HCT116 (cell line): ENCODE data around the gene TMEM185B. TPM values are rescaled to one million over a fixed set of nuclear protein-coding genes. Genes with fewer than 3 reads are reported as not detected.

ENCODE experiments used
- ATAC-seq: fragments of 200-7000 bp; cut with Tn5 transposase; 2 replicates; pipeline ENCODE4 v1.9.1; 2020; ENCODE audit warnings: mild to moderate bottlenecking, moderate library complexity
- BruUV-seq: library from RNA; stranded (reverse); fragments of 400-500 nt; replicated peaks from 2 replicates; lab custom pipeline; 2021; lab: Mats Ljungman, UMichigan
- CTCF ChIA-PET: fragments of 300-600 bp; sonication (Branson Sonifier 250); formaldehyde crosslinking; loops from one replicate; lab custom pipeline; 2021; ENCODE audit warnings: antibody characterized with exemption; lab: Charles Lee
- POLR2A ChIA-PET: fragments of 300-600, 350-600 bp; sonication (Branson Sonifier 250); formaldehyde crosslinking; loops from one replicate; lab custom pipeline; 2021; ENCODE audit warnings: antibody characterized with exemption; lab: Charles Lee
- RAD21 ChIA-PET, 2 experiments: fragments of 300-600 bp; sonication (Branson Sonifier 250); formaldehyde crosslinking; loops; one replicate each; lab custom pipeline; 2023; ENCODE audit warnings: low total read pairs in 2 of 2; ENCODE audit not compliant: uncharacterized antibody in 2 of 2, unreplicated experiment in 2 of 2, low non-redundant PET in 1 of 2; lab: Charles Lee
- DNase-seq: peaks from one replicate; pipeline ENCODE4 v3.0.0-alpha.2; 2010; ENCODE audit warnings: low read depth, low spot score
- H2AFZ ChIP-seq: fragments of 200-600 bp; shearing (Covaris generic), sonication (generic); 2 replicates; pipeline ENCODE4 v1.6.1; 2017; ENCODE audit warnings: low read depth, mixed run types, mixed read lengths, antibody characterized with exemption, low read length; ENCODE audit not compliant: poor library complexity, severe bottlenecking
- H3K27ac ChIP-seq: 2 replicates; pipeline ENCODE4 v1.5.1; 2012; ENCODE audit warnings: low read depth, low read length
- H3K27me3 ChIP-seq: fragments of 200-600 bp; sonication (generic); 2 replicates; pipeline ENCODE4 v1.6.1; 2016; ENCODE audit warnings: mixed run types, low read length, mixed read lengths; ENCODE audit not compliant: insufficient read depth
- H3K36me3 ChIP-seq, 2 experiments: fragments of 200-500 bp in 1 of 2; fragments of 200-600 bp in 1 of 2; sonication (Bioruptor generic) in 1 of 2; sonication (generic) in 1 of 2; 2 replicates each; pipeline versions ENCODE4 v1.5.1 to v1.6.1; 2014 to 2016; ENCODE audit warnings: low read length in 2 of 2, inconsistent platforms in 1 of 2, mixed read lengths in 1 of 2, mixed run types in 1 of 2; ENCODE audit not compliant: insufficient read depth in 2 of 2, control insufficient read depth in 1 of 2
- H3K4me1 ChIP-seq, 2 experiments: fragments of 200-600 bp in 1 of 2; sonication (generic) in 1 of 2; 2 replicates each; pipeline versions ENCODE4 v1.5.1 to v1.6.1; 2012 to 2017; ENCODE audit warnings: low read length in 2 of 2, inconsistent platforms in 1 of 2, mild to moderate bottlenecking in 1 of 2, mixed read lengths in 1 of 2, mixed run types in 1 of 2, moderate library complexity in 1 of 2; ENCODE audit not compliant: insufficient read depth in 2 of 2, control insufficient read depth in 1 of 2
- H3K4me2 ChIP-seq: fragments of 200-600 bp; sonication (generic); 2 replicates; pipeline ENCODE4 v1.6.1; 2017; ENCODE audit warnings: mixed run types, low read length, mixed read lengths
- H3K4me3 ChIP-seq, 2 experiments: fragments of 200-600 bp in 1 of 2; sonication (generic) in 1 of 2; replicated peaks in 1 of 2; 2 replicates each; pipeline ENCODE4 v1.5.1; 2011 to 2016; ENCODE audit warnings: low read length in 2 of 2, control low read depth in 1 of 2, low read depth in 1 of 2, mild to moderate bottlenecking in 1 of 2, mixed read lengths in 1 of 2, mixed run types in 1 of 2
- H3K79me2 ChIP-seq: fragments of 200-600 bp; sonication (generic); 2 replicates; pipeline ENCODE4 v1.6.1; 2017; ENCODE audit warnings: mild to moderate bottlenecking, mixed run types, low read length, moderate library complexity, mixed read lengths; ENCODE audit not compliant: insufficient read depth
- H3K9ac ChIP-seq: fragments of 200-600 bp; sonication (generic); 2 replicates; pipeline ENCODE4 v1.6.1; 2016; ENCODE audit warnings: low read length, mixed read lengths
- H3K9me2 ChIP-seq: fragments of 200-600 bp; sonication (generic), shearing (Covaris generic); 2 replicates; pipeline ENCODE4 v1.6.1; 2017; ENCODE audit warnings: mixed run types, mild to moderate bottlenecking, moderate library complexity; ENCODE audit not compliant: insufficient read depth
- H3K9me3 ChIP-seq, 2 experiments: fragments of 200-500 bp in 1 of 2; fragments of 200-600 bp in 1 of 2; sonication (Bioruptor generic) in 1 of 2; sonication (generic) in 1 of 2; 2 replicates each; pipeline ENCODE4 v1.6.1; 2014 to 2017; ENCODE audit warnings: low read length in 2 of 2, mixed read lengths in 2 of 2, inconsistent platforms in 1 of 2, low read depth in 1 of 2, mild to moderate bottlenecking in 1 of 2, mixed run types in 1 of 2, moderate library complexity in 1 of 2; ENCODE audit not compliant: control insufficient read depth in 1 of 2, insufficient read depth in 1 of 2
- H4K20me1 ChIP-seq: fragments of 200-600 bp; sonication (generic), shearing (Covaris generic); 2 replicates; pipeline ENCODE4 v1.6.1; 2017; ENCODE audit warnings: mixed run types, mild to moderate bottlenecking, moderate library complexity; ENCODE audit not compliant: insufficient read depth
- POLR2AphosphoS5 ChIP-seq: IDR thresholded peaks from 2 replicates; pipeline ENCODE4 v1.6.1; 2011; ENCODE audit warnings: mild to moderate bottlenecking, low read depth, low read length, moderate library complexity
- SIN3A ChIP-seq: IDR thresholded peaks from 2 replicates; pipeline ENCODE4 v1.6.1; 2012; ENCODE audit warnings: low read depth
- SP1 ChIP-seq: IDR thresholded peaks from 2 replicates; pipeline ENCODE4 v1.6.1; 2012; ENCODE audit warnings: low read depth
- intact Hi-C: fragments of 100-400 bp; cut with micrococcal nuclease; formaldehyde crosslinking; loops from 2 replicates; pipeline ENCODE4 v1.10.0; 2022
- total RNA-seq: library from RNA; stranded (reverse); gene quantifications from one replicate; pipeline ENCODE4 v1.2.1, GENCODE V29; 2021; ENCODE audit not compliant: unreplicated experiment

The TMEM185B gene
- total RNA-seq, 1 experiment from 2014 or later, result 27.1 TPM

DNA sequence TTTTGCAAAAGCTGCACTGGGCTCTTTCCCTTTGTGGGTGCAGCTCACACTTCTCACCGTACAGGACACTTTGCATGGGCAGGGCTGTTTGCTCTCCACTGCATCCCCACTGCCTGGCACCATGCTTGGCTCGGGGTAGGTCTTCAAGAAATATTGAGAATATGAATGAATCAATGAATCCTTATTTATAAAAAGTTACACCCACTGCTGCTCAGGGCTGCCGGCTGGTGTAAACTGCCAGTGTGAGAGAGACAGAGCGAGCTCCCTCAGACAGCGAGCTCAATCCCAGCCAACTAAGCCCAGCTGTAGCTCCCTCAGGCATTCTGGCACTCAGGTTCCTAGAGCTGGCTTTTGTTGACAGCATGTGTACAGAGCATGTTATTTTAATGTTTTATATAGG, 3.4 kb downstream of the TMEM185B start:
- H3K79me2 ChIP-seq, result peaks cover 26% of the 10 kb centered on the region
- H3K4me1 ChIP-seq, result peaks cover 6 to 30% of the 10 kb centered on the region in 2 experiments; a peak in 3 of 4 replicates
- no peak overlapping the region for H3K4me3 ChIP-seq
- POLR2A ChIA-PET, result no interaction called here
- H4K20me1 ChIP-seq, result no peaks in the 10 kb centered on the region
- no peaks in the 10 kb centered on the region for H3K9me2 ChIP-seq
- H3K27me3 ChIP-seq, result no peaks in the 10 kb centered on the region
- H3K4me2 ChIP-seq, result no peak overlapping the region
- CTCF ChIA-PET, result no interaction called here
- RAD21 ChIA-PET, result no interaction called here
- no peak overlapping the region for H3K9ac ChIP-seq
- no peak for DNase-seq
- no peak for TF ChIP-seq SIN3A
- TF ChIP-seq, all 23 proteins: peak for 0
- ATAC-seq, result no peak
- BruUV-seq, result no TSS peak
- intact Hi-C loops, result no loop called here
- Histone ChIP-seq H3K27ac (no peak overlapping the region), H2AFZ (no peak overlapping the region), H3K9me3 (no peaks in the 10 kb centered on the region), H3K36me3 (peaks cover 0 to 7% of the 10 kb centered on the region in 2 experiments; a peak in 1 of 4 replicates)

DNA sequence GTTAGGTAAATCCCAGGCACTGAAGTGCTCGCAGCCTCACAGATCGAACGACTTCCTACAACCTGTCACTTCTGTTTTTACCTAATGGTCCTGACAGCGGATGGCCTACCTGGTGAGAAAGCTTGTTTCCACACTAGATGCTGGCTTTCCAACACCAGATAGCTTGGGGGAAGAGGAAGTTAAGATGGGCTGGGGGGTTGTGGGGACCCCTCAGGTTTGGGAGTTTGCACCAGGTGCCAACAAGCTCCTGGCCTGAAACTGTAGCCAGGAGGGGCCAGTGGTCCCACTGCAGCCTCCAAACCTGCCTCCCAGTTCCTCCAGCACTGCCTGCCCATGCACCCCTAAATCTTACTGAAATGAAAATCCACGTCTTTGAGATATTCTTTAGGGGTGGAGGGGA, 3.9 kb downstream of the TMEM185B start:
- Histone ChIP-seq H3K4me3 (no peak overlapping the region), H3K79me2 (peaks cover 26% of the 10 kb centered on the region), H3K27me3 (no peaks in the 10 kb centered on the region), H3K27ac (no peak overlapping the region), H3K36me3 (peaks cover 0 to 7% of the 10 kb centered on the region in 2 experiments; a peak in 1 of 4 replicates), H2AFZ (no peak overlapping the region), H3K9ac (no peak overlapping the region), H3K9me2 (no peaks in the 10 kb centered on the region), H3K4me1 (peaks cover 6 to 27% of the 10 kb centered on the region in 2 experiments; a peak in 3 of 4 replicates), H4K20me1 (no peaks in the 10 kb centered on the region), H3K9me3 (no peaks in the 10 kb centered on the region), H3K4me2 (no peak overlapping the region)
- CTCF ChIA-PET, result no interaction called here
- intact Hi-C loops, result no loop called here
- TF ChIP-seq POLR2AphosphoS5, result peak; percentile 27; the same call in 1 of the 2 replicates
- TF ChIP-seq SP1, result no peak
- POLR2A ChIA-PET, result no interaction called here
- BruUV-seq, result no TSS peak
- DNase-seq (no peak), ATAC-seq (no peak)
- RAD21 ChIA-PET, result no interaction called here
